ENCODE results near the gene BAIAP2.
"Not testable (repeated sequence)": the region's sequence is repeated elsewhere in the genome, so short reads cannot be mapped to it uniquely, and the experiment has no call there.

GRCh38 chr17:81030312-81030711 lies 4.6 kb upstream of the BAIAP2 start:
- not testable (repeated sequence) for TF ChIP-seq CTCF (conservative IDR thresholded peaks at IDR 0.05; ENCODE audit: low read length); EZH2phosphoT487 (IDR thresholded peaks at IDR 0.05; ENCODE audit: borderline replicate concordance)

All from Loucy (cell line).